A549 (cell line): ENCODE results near the gene N4BP2L2. TPM values are rescaled to one million over a fixed set of nuclear protein-coding genes. Genes with fewer than 3 reads are reported as not detected.

ENCODE experiments used
- ATAC-seq, 2 experiments: fragments of 200-7000 bp in 1 of 2; fragments of >200 bp in 1 of 2; cut with Nextera tagmentation in 1 of 2; cut with Tn5 transposase in 1 of 2; 3 replicates each; pipeline versions ENCODE4 v1.8.0 to v1.9.1; 2018 to 2020; ENCODE audit warnings: mild to moderate bottlenecking in 1 of 2, moderate library complexity in 1 of 2
- CTCF ChIA-PET: fragments of 300-600 bp; sonication (Branson Sonifier 250); formaldehyde crosslinking; extraction: SDS; loops from one replicate; lab custom pipeline; 2021; ENCODE audit warnings: antibody characterized with exemption, inconsistent platforms; lab: Yijun Ruan, JAX
- POLR2A ChIA-PET: fragments of 350-600 bp; formaldehyde crosslinking; extraction: SDS; loops from one replicate; lab custom pipeline; 2021; ENCODE audit warnings: antibody characterized with exemption, inconsistent platforms; lab: Yijun Ruan, JAX
- DNase-seq, 2 experiments: peaks; one replicate each; pipeline versions ENCODE4 v3.0.0 to v3.0.0-alpha.2; 2011 to 2016; ENCODE audit warnings: low read depth in 1 of 2, low spot score in 1 of 2
- FAIRE-seq: peaks from 2 replicates; lab custom pipeline; 2011; peaks lifted over from hg19 to GRCh38; lab: Jason Lieb, UNC
- H3K27ac ChIP-seq, 2 experiments: fragments of >200 bp; sonication (Bioruptor Twin); formaldehyde crosslinking; 3 replicates each; pipeline ENCODE4 v1.5.1; 2016 to 2017
- H3K4me1 ChIP-seq: fragments of >200 bp; sonication (Bioruptor Twin); formaldehyde crosslinking; 3 replicates; pipeline ENCODE4 v1.6.1; 2016
- H3K4me2 ChIP-seq: fragments of >200 bp; sonication (Bioruptor Twin); formaldehyde crosslinking; 3 replicates; pipeline ENCODE4 v1.6.1; 2016
- H3K4me3 ChIP-seq: fragments of >200 bp; sonication (Bioruptor Twin); formaldehyde crosslinking; 3 replicates; pipeline ENCODE4 v1.5.1; 2016
- H3K9me3 ChIP-seq: fragments of >200 bp; sonication (Bioruptor Twin); formaldehyde crosslinking; 3 replicates; pipeline ENCODE4 v1.6.1; 2016
- CBX2 ChIP-seq: fragments of 200-600 bp; sonication (generic); IDR thresholded peaks from 2 replicates; pipeline ENCODE4 v1.6.1; 2016; ENCODE audit warnings: low read depth, mild to moderate bottlenecking, borderline replicate concordance
- CBX8 ChIP-seq: fragments of 200-600 bp; sonication (generic); IDR thresholded peaks from 2 replicates; pipeline ENCODE4 v1.6.1; 2016
- CHD4 ChIP-seq: fragments of 200-600 bp; sonication (generic); IDR thresholded peaks from 2 replicates; pipeline ENCODE4 v1.6.1; 2016; ENCODE audit warnings: antibody characterized with exemption, mild to moderate bottlenecking, borderline replicate concordance
- EHMT2 ChIP-seq: fragments of 200-600 bp; sonication (generic); IDR thresholded peaks from 2 replicates; pipeline ENCODE4 v1.6.1; 2016; ENCODE audit warnings: antibody characterized with exemption, low read depth, mild to moderate bottlenecking, moderate library complexity
- ESRRA ChIP-seq: fragments of 150-350 bp; IDR thresholded peaks from 2 replicates; pipeline ENCODE4 v1.6.1; 2014; ENCODE audit warnings: mild to moderate bottlenecking, low read length, borderline replicate concordance
- FOSL2 ChIP-seq, 2 experiments: fragments of 450-650 bp in 1 of 2; fragments of >200 bp in 1 of 2; sonication (Bioruptor Twin) in 1 of 2; formaldehyde crosslinking; IDR thresholded peaks; 2 replicates each; pipeline versions ENCODE4 v1.5.0 to v1.6.1; 2016 to 2020; ENCODE audit warnings: mild to moderate bottlenecking in 1 of 2, moderate library complexity in 1 of 2
- FOXS1 ChIP-seq: fragments of 250-450 bp; sonication (Bioruptor Pico); IDR thresholded peaks from 2 replicates; pipeline ENCODE4 v1.5.0; 2020; ENCODE audit warnings: mild to moderate bottlenecking, moderate library complexity
- HDAC2 ChIP-seq: fragments of 200-600 bp; sonication (generic); IDR thresholded peaks from 2 replicates; pipeline ENCODE4 v1.6.1; 2016
- HES2 ChIP-seq: fragments of >200 bp; sonication (Bioruptor Twin); formaldehyde crosslinking; IDR thresholded peaks from 2 replicates; pipeline ENCODE4 v1.6.1; 2016
- HEYL ChIP-seq: fragments of 250-450 bp; sonication (Bioruptor Pico); IDR thresholded peaks from 2 replicates; pipeline ENCODE4 v1.8.0; 2021; ENCODE audit warnings: mild to moderate bottlenecking, moderate library complexity
- HOXA7 ChIP-seq: fragments of 250-450 bp; sonication (Bioruptor Pico); IDR thresholded peaks from 2 replicates; pipeline ENCODE4 v1.5.0; 2020; ENCODE audit warnings: mild to moderate bottlenecking, moderate library complexity
- HOXB5 ChIP-seq: fragments of 250-450 bp; sonication (Bioruptor Pico); IDR thresholded peaks from 2 replicates; pipeline ENCODE4 v1.5.0; 2020; ENCODE audit warnings: mild to moderate bottlenecking, moderate library complexity
- JUN ChIP-seq, 2 experiments: fragments of >200 bp; sonication (Bioruptor Twin); formaldehyde crosslinking; IDR thresholded peaks; 2 replicates in 1 of 2; 3 replicates in 1 of 2; pipeline ENCODE4 v1.6.1; 2016 to 2017
- KDM5A ChIP-seq: fragments of 200-600 bp; sonication (generic); IDR thresholded peaks from 2 replicates; pipeline ENCODE4 v1.6.1; 2016; ENCODE audit warnings: antibody characterized with exemption, mild to moderate bottlenecking
- MAX ChIP-seq: IDR thresholded peaks from 2 replicates; pipeline ENCODE4 v1.6.1; 2012
- MAZ ChIP-seq: fragments of 150-350 bp; IDR thresholded peaks from 2 replicates; pipeline ENCODE4 v1.6.1; 2014; ENCODE audit warnings: antibody characterized with exemption, low read depth, low read length, borderline replicate concordance
- NFE2L2 ChIP-seq: fragments of 150-350 bp; conservative IDR thresholded peaks from 2 replicates; pipeline ENCODE4 v1.6.1; 2014; ENCODE audit warnings: low read length
- NR3C1 ChIP-seq: fragments of >200 bp; sonication (Bioruptor Twin); formaldehyde crosslinking; IDR thresholded peaks from 3 replicates; pipeline ENCODE4 v1.6.1; 2017
- PHF8 ChIP-seq: fragments of 200-600 bp; sonication (generic); IDR thresholded peaks from 2 replicates; pipeline ENCODE4 v1.6.1; 2016; ENCODE audit warnings: low read depth, mild to moderate bottlenecking, antibody characterized with exemption, moderate library complexity, borderline replicate concordance
- RAD21 ChIP-seq, 2 experiments: fragments of >200 bp in 1 of 2; sonication (Bioruptor Twin) in 1 of 2; formaldehyde crosslinking in 1 of 2; IDR thresholded peaks in 1 of 2; conservative IDR thresholded peaks in 1 of 2; 2 replicates in 1 of 2; 3 replicates in 1 of 2; pipeline ENCODE4 v1.6.1; 2012 to 2018; ENCODE audit warnings: inconsistent platforms in 1 of 2
- RARB ChIP-seq: fragments of 250-450 bp; sonication (Bioruptor Pico); IDR thresholded peaks from 2 replicates; pipeline ENCODE4 v1.8.0; 2021; ENCODE audit warnings: mild to moderate bottlenecking, moderate library complexity
- REST ChIP-seq: fragments of 200-600 bp; sonication (generic); IDR thresholded peaks from 2 replicates; pipeline ENCODE4 v1.6.1; 2016; ENCODE audit warnings: antibody characterized with exemption, mild to moderate bottlenecking, moderate library complexity
- RNF2 ChIP-seq: fragments of 200-600 bp; sonication (generic); IDR thresholded peaks from 2 replicates; pipeline ENCODE4 v1.6.1; 2016; ENCODE audit warnings: low read depth, mild to moderate bottlenecking, antibody characterized with exemption, moderate library complexity, borderline replicate concordance
- TP53 ChIP-seq: fragments of 250-450 bp; sonication (Bioruptor Pico); IDR thresholded peaks from 2 replicates; pipeline ENCODE4 v1.5.0; 2021; ENCODE audit warnings: mild to moderate bottlenecking, moderate library complexity
- ZC3H11A ChIP-seq: fragments of 450-650 bp; IDR thresholded peaks from 2 replicates; pipeline ENCODE4 v1.6.1; 2014; ENCODE audit warnings: antibody characterized with exemption, mild to moderate bottlenecking
- ZFP36 ChIP-seq: fragments of 450-650 bp; IDR thresholded peaks from 2 replicates; pipeline ENCODE4 v1.6.1; 2014; ENCODE audit warnings: borderline replicate concordance; ENCODE audit not compliant: partially characterized antibody
- ZNF302 ChIP-seq: fragments of 250-450 bp; sonication (Bioruptor Pico); IDR thresholded peaks from 2 replicates; pipeline ENCODE4 v1.9.0; 2021; ENCODE audit warnings: inconsistent platforms, mild to moderate bottlenecking, moderate library complexity
- WGBS: methylation state at CpG from one replicate; pipeline ENCODE4 v1.1.6; 2017; ENCODE audit errors: missing lambda C conversion rate; 5-methylcytosine and 5-hydroxymethylcytosine counted together
- polyA plus RNA-seq, 4 experiments: library from polyadenylated mRNA; depleted of rRNA in 3 of 4; stranded (reverse); fragments of >200 nt; fragmentation: RNase III in 1 of 4; extraction: RNeasy Plus Mini Kit Qiagen cat#74134 plus additional on column Dnase treatment in 1 of 4; gene quantifications; 2 replicates in 3 of 4; 3 replicates in 1 of 4; pipeline ENCODE4 v1.2.3, GENCODE V29; 2011 to 2017

The N4BP2L2 gene
- polyA plus RNA-seq, 2 of the 4 experiments (the other 2 are of a cell fraction) = 29.3 to 56.2 TPM

GRCh38 chr13:32438871-32439270 lies 99.7 kb downstream of the N4BP2L2 start:
- ATAC-seq (no peak), DNase-seq (no peak), FAIRE-seq (no peak)
- Histone ChIP-seq H3K4me1 (no peaks in the 10 kb centered on the region), H3K27ac (no peak overlapping the region), H3K4me2 (no peak overlapping the region), H3K4me3 (no peak overlapping the region), H3K9me3 (no peaks in the 10 kb centered on the region)
- 87% methylated on average over 4 of the region's 4 CpGs for WGBS
- TF ChIP-seq ZFP36 = no peak
- no peak for TF ChIP-seq RARB (CRISPR knock-in tag)
- no peak for TF ChIP-seq PHF8
- no peak for TF ChIP-seq NFE2L2
- TF ChIP-seq EHMT2 = no peak
- no peak for TF ChIP-seq ESRRA
- TF ChIP-seq CBX2 = no peak
- TF ChIP-seq HDAC2 = no peak
- TF ChIP-seq MAZ = no peak
- no peak for TF ChIP-seq JUN (IDR thresholded peaks at IDR 0.05)
- TF ChIP-seq REST = no peak
- no peak for TF ChIP-seq RNF2
- TF ChIP-seq TP53 (CRISPR knock-in tag) = no peak
- TF ChIP-seq FOXS1 (CRISPR knock-in tag) = no peak
- no peak for TF ChIP-seq ZC3H11A
- TF ChIP-seq NR3C1 = no peak
- ChIA-PET POLR2A (no interaction called here), CTCF (no interaction called here)

- no peak for DNase-seq
- ChIA-PET POLR2A (no interaction called here), CTCF (no interaction called here)
- Histone ChIP-seq H3K9me3 (no peaks in the 10 kb centered on the region), H3K4me1 (no peaks in the 10 kb centered on the region), H3K4me3 (no peak overlapping the region), H3K4me2 (no peak overlapping the region), H3K27ac (no peak overlapping the region)
- no peak for TF ChIP-seq HOXB5 (CRISPR knock-in tag)
- no peak for TF ChIP-seq HOXA7 (CRISPR knock-in tag)
- no peak for TF ChIP-seq KDM5A
- FAIRE-seq = no peak
- ATAC-seq = no peak
- WGBS = 93% methylated on average over 3 of the region's 3 CpGs
These were observed 105.7 kb downstream of the N4BP2L2 start for GRCh38 chr13:32432856-32433255.

- ChIA-PET CTCF (no interaction called here), POLR2A (no interaction called here)
- Histone ChIP-seq H3K4me1 (no peaks in the 10 kb centered on the region), H3K27ac (no peak overlapping the region), H3K9me3 (no peaks in the 10 kb centered on the region), H3K4me3 (no peak overlapping the region), H3K4me2 (no peak overlapping the region)
- WGBS = 77% methylated on average over 5 of the region's 5 CpGs
- TF ChIP-seq HOXB5 (CRISPR knock-in tag) (no peak), ZFP36 (no peak), RAD21 (conservative IDR thresholded peaks at IDR 0.05 in 1 of 2, IDR thresholded peaks at IDR 0.05 in 1 of 2) (no peak), HOXA7 (CRISPR knock-in tag) (no peak), ESRRA (no peak), HEYL (CRISPR knock-in tag) (no peak), CBX2 (no peak), FOSL2 (IDR thresholded peaks at IDR 0.05) (no peak), FOSL2 (CRISPR knock-in tag; IDR thresholded peaks at IDR 0.05) (no peak), HES2 (no peak), MAX (no peak), CBX8 (no peak), ZNF302 (CRISPR knock-in tag) (no peak), NR3C1 (no peak), CHD4 (no peak)
- FAIRE-seq (no peak), DNase-seq (no peak), ATAC-seq (no peak)
These were observed 107.2 kb downstream of the N4BP2L2 start for GRCh38 chr13:32431361-32431760.
